Keratinocyte (primary cell): ENCODE measurements around the gene UBC. TPM values are rescaled to one million over a fixed set of nuclear protein-coding genes. Genes with fewer than 3 reads are reported as not detected.

Experiments used
- DNase-seq: peaks from one replicate; pipeline ENCODE4 v3.0.0-alpha.2; 2011; ENCODE audit warnings: low read depth, missing footprints, low spot score
- FAIRE-seq: peaks from 2 replicates; lab custom pipeline; 2011; peaks lifted over from hg19 to GRCh38; lab: Jason Lieb, UNC
- H2AFZ ChIP-seq: 2 replicates; pipeline ENCODE4 v1.6.0; 2012; ENCODE audit warnings: low read length, control low read depth, inconsistent platforms; ENCODE audit not compliant: control insufficient read depth
- H3K27ac ChIP-seq: 2 replicates; pipeline ENCODE4 v1.5.1; 2011; ENCODE audit warnings: low read length; ENCODE audit not compliant: control insufficient read depth, insufficient read depth
- H3K27me3 ChIP-seq: 3 replicates; pipeline ENCODE4 v1.6.0; 2011; ENCODE audit warnings: low read length; ENCODE audit not compliant: control insufficient read depth, insufficient read depth; ENCODE audit errors: extremely low read depth
- H3K36me3 ChIP-seq, 2 experiments: 2 replicates in 1 of 2; 3 replicates in 1 of 2; pipeline ENCODE4 v1.5.1; 2011; ENCODE audit warnings: low read length in 2 of 2, mild to moderate bottlenecking in 1 of 2; ENCODE audit not compliant: control insufficient read depth in 2 of 2, insufficient read depth in 2 of 2; ENCODE audit errors: extremely low read depth in 1 of 2
- H3K4me1 ChIP-seq: 3 replicates; pipeline ENCODE4 v1.5.1; 2011; ENCODE audit warnings: low read length; ENCODE audit not compliant: control insufficient read depth, insufficient read depth; ENCODE audit errors: extremely low read depth
- H3K4me2 ChIP-seq: 3 replicates; pipeline ENCODE4 v1.6.0; 2011; ENCODE audit warnings: low read depth, low read length; ENCODE audit not compliant: control insufficient read depth, insufficient read depth; ENCODE audit errors: extremely low read depth
- H3K4me3 ChIP-seq, 3 experiments: fragments of 200-600 bp in 1 of 3; sonication (generic) in 1 of 3; 2 replicates in 2 of 3; 3 replicates in 1 of 3; pipeline ENCODE4 v1.5.1; 2011 to 2016; ENCODE audit warnings: low read length in 3 of 3, mild to moderate bottlenecking in 3 of 3, control low read depth in 2 of 3, inconsistent platforms in 1 of 3, low read depth in 1 of 3, mixed read lengths in 1 of 3, mixed run types in 1 of 3, moderate library complexity in 1 of 3; ENCODE audit not compliant: control insufficient read depth in 2 of 3, insufficient read depth in 2 of 3; ENCODE audit errors: extremely low read depth in 1 of 3
- H3K79me2 ChIP-seq: 2 replicates; pipeline ENCODE4 v1.6.0; 2012; ENCODE audit warnings: low read length; ENCODE audit not compliant: control insufficient read depth, insufficient read depth
- H3K9ac ChIP-seq: 3 replicates; pipeline ENCODE4 v1.6.0; 2011; ENCODE audit warnings: low read length; ENCODE audit not compliant: control insufficient read depth, insufficient read depth; ENCODE audit errors: extremely low read depth
- H3K9me1 ChIP-seq: 3 replicates; pipeline ENCODE4 v1.6.0; 2011; ENCODE audit warnings: low read length; ENCODE audit not compliant: control insufficient read depth, insufficient read depth; ENCODE audit errors: extremely low read depth
- H3K9me3 ChIP-seq: 2 replicates; pipeline ENCODE4 v1.5.1; 2012; ENCODE audit warnings: low read depth, low read length; ENCODE audit not compliant: control insufficient read depth
- H4K20me1 ChIP-seq: 3 replicates; pipeline ENCODE4 v1.6.0; 2011; ENCODE audit warnings: low read length; ENCODE audit not compliant: control insufficient read depth, insufficient read depth; ENCODE audit errors: extremely low read depth
- EZH2 ChIP-seq: IDR thresholded peaks from one replicate; pipeline ENCODE4 v1.6.1; 2012; ENCODE audit warnings: inconsistent platforms, mild to moderate bottlenecking, low read length, moderate library complexity
- dilution Hi-C: fragments of 300-500 bp; cut with MboI; formaldehyde crosslinking; loops from one replicate; pipeline ENCODE4 v1.7.0; 2020; ENCODE audit warnings: low sequenced_read_pairs; ENCODE audit not compliant: extremely low pct_ligation_motif_present
- polyA plus RNA-seq, 5 experiments: library from polyadenylated mRNA; depleted of rRNA in 3 of 5; stranded (reverse) in 3 of 5; stranded (forward) in 1 of 5; unstranded in 1 of 5; fragments of >200 nt; gene quantifications; 1 replicate in 1 of 5; 2 replicates in 3 of 5; 3 replicates in 1 of 5; pipeline versions ENCODE4 v1.2.1 to v1.2.3, GENCODE V29; 2011 to 2012; ENCODE audit warnings: missing spikeins in 2 of 5, low read depth in 1 of 5, low replicate concordance in 1 of 5
- TF ChIP-seq, protein P1 (sequence below), 3 experiments: IDR thresholded peaks in 1 of 3; conservative IDR thresholded peaks in 1 of 3; optimal IDR thresholded peaks in 1 of 3; 2 replicates in 2 of 3; 3 replicates in 1 of 3; pipeline versions ENCODE3 to v1.5.1; 2011; ENCODE audit warnings: low read length in 3 of 3, mild to moderate bottlenecking in 3 of 3, moderate library complexity in 2 of 3, control low read depth in 1 of 3, inconsistent platforms in 1 of 3; ENCODE audit not compliant: insufficient read depth in 2 of 3; ENCODE audit errors: extremely low read depth in 1 of 3

Gene UBC
- polyA plus RNA-seq, 1 donor (not counting 4 experiments of a cell fraction or from before 2014, with no cell fraction given): 2,363 TPM

DNA sequence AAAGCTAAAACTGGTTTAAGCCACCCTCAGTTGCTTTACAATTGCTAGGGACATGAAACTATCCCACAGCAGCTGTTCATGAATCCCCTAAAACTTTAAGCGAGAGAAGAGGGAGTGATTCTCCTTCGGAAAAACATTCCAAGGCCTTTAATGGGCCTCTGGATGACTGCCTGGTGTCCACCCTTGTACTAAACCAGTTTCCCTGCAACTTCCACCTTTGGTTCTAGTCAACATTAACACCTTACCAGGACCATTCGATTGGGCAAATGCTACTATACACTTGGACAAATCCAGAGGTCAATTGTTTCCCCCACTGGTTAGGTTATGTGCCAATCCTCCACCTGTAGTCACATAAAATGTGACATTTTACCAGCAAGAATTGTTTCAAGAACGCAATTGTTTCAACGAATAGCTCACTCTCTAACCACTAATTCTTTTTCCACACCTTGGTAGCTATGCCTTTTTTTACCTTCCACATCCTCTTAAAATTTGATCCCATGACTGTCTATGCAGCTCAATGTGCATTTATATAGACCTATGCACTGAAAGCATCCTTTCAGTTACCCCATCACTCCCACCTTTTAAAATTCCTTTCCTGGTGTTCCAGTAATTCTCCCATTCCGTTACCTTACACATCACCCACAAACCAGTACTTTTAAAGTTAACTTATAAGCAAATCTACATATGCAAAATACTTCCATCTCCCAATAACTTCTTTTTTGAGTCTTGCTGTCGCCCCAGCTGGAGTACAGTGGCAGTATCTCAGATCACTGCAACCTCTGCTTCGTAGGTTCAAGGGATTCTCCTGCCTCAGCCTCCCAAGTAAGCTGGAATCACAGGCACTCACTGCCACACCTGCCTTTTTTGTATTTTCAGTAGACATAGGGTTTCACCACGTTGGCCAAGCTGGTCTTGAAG is 3.6 kb downstream of the UBC start:
- H3K4me2 ChIP-seq: peak overlapping the region; percentile 74
- peaks cover 4 to 20% of the 10 kb centered on the region in 2 experiments for H3K36me3 ChIP-seq
- H3K27me3 ChIP-seq: no peaks in the 10 kb centered on the region
- no peaks in the 10 kb centered on the region for H3K9me1 ChIP-seq
- peaks cover 34% of the 10 kb centered on the region for H4K20me1 ChIP-seq
- DNase-seq: no peak
- no peak overlapping the region for H2AFZ ChIP-seq
- peak overlapping the region in 1 of 3 experiments; percentile 38 for H3K4me3 ChIP-seq
- TF ChIP-seq, protein P1, sequence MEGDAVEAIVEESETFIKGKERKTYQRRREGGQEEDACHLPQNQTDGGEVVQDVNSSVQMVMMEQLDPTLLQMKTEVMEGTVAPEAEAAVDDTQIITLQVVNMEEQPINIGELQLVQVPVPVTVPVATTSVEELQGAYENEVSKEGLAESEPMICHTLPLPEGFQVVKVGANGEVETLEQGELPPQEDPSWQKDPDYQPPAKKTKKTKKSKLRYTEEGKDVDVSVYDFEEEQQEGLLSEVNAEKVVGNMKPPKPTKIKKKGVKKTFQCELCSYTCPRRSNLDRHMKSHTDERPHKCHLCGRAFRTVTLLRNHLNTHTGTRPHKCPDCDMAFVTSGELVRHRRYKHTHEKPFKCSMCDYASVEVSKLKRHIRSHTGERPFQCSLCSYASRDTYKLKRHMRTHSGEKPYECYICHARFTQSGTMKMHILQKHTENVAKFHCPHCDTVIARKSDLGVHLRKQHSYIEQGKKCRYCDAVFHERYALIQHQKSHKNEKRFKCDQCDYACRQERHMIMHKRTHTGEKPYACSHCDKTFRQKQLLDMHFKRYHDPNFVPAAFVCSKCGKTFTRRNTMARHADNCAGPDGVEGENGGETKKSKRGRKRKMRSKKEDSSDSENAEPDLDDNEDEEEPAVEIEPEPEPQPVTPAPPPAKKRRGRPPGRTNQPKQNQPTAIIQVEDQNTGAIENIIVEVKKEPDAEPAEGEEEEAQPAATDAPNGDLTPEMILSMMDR (optimal IDR thresholded peaks at IDR 0.05 in 1 of 3, IDR thresholded peaks at IDR 0.05 in 1 of 3, conservative IDR thresholded peaks at IDR 0.05 in 1 of 3; ENCODE audit: extremely low read depth in 1 of 3, insufficient read depth in 2 of 3, low read length in 3 of 3): no peak
- no peak for TF ChIP-seq EZH2
- H3K4me1 ChIP-seq: peaks cover 5% of the 10 kb centered on the region
- FAIRE-seq: no peak
- H3K79me2 ChIP-seq: peaks cover 38% of the 10 kb centered on the region
- peak overlapping the region; percentile 31 for H3K27ac ChIP-seq
- no peaks in the 10 kb centered on the region for H3K9me3 ChIP-seq
- dilution Hi-C loops: no loop called here
- peak overlapping the region; percentile 20 for H3K9ac ChIP-seq

DNA sequence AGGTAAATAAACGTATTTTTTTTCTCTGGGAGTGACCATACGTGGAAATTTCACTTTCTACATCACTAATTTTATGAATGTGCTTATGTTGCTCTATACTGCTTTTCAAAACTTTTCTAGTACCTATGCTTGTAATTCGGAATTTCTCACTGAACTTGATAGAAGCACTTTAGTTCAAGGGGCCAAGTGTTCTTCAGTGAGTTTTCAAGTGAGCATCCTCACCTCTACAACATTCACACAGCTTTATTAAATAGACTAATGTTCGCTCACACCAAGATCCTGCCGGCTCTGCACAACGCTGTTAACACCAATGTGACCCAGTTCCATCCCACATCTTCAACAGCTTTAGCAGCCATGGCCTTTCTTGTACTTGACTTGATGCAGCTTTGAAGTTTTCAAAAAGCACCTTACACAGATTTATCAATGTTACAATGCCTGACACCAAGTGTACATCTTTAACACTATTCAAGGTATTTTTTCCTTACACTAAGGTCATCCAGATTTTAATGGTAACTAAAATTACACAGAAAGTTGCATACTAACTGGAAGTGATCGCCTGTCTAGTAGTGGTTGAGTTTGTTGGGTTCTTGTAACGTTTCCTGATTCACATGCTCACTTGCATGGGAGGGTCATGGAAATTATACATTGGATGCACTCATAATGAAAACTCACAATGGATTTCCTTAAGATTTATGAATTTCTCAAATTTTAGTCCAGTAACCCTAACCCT is 4.5 kb downstream of the UBC start:
- Histone ChIP-seq H3K27ac (peak overlapping the region; percentile 31), H4K20me1 (peaks cover 34% of the 10 kb centered on the region)
- no peak for DNase-seq

More for the DNA sequence above, 4.5 kb downstream of the UBC start:
- Histone ChIP-seq H3K36me3 (peaks cover 4 to 20% of the 10 kb centered on the region in 2 experiments), H3K9ac (no peak overlapping the region), H3K9me1 (no peaks in the 10 kb centered on the region), H3K79me2 (peaks cover 31% of the 10 kb centered on the region), H3K27me3 (no peaks in the 10 kb centered on the region), H3K4me3 (no peak overlapping the region), H2AFZ (no peak overlapping the region), H3K9me3 (no peaks in the 10 kb centered on the region), H3K4me1 (peaks cover 4% of the 10 kb centered on the region), H3K4me2 (no peak overlapping the region)
- FAIRE-seq: no peak
- dilution Hi-C loops: no loop called here
- TF ChIP-seq, protein P1 (optimal IDR thresholded peaks at IDR 0.05 in 1 of 3, IDR thresholded peaks at IDR 0.05 in 1 of 3, conservative IDR thresholded peaks at IDR 0.05 in 1 of 3; ENCODE audit: extremely low read depth in 1 of 3, insufficient read depth in 2 of 3, low read length in 3 of 3): no peak
- TF ChIP-seq EZH2: no peak
